ENCODE measurements around the gene CAMTA1.
"Not testable (repeated sequence)": the region's sequence is repeated elsewhere in the genome, so short reads cannot be mapped to it uniquely, and the experiment has no call there.

DNA sequence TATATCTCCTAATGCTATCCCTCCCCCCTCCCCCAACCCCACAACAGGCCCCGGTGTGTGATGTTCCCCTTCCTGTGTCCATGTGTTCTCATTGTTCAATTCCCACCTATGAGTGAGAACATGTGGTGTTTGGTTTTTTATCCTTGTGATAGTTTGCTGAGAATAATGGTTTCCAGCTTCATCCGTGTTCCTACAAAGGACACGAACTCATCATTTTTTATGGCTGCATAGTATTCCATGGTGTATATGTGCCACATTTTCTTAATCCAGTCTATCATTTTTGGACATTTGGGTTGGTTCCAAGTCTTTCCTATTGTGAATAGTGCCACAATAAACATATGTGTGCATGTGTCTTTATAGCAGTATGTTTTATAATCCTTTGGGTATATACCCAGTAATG lies 812.8 kb downstream of the CAMTA1 start:
- TF ChIP-seq, protein P1, sequence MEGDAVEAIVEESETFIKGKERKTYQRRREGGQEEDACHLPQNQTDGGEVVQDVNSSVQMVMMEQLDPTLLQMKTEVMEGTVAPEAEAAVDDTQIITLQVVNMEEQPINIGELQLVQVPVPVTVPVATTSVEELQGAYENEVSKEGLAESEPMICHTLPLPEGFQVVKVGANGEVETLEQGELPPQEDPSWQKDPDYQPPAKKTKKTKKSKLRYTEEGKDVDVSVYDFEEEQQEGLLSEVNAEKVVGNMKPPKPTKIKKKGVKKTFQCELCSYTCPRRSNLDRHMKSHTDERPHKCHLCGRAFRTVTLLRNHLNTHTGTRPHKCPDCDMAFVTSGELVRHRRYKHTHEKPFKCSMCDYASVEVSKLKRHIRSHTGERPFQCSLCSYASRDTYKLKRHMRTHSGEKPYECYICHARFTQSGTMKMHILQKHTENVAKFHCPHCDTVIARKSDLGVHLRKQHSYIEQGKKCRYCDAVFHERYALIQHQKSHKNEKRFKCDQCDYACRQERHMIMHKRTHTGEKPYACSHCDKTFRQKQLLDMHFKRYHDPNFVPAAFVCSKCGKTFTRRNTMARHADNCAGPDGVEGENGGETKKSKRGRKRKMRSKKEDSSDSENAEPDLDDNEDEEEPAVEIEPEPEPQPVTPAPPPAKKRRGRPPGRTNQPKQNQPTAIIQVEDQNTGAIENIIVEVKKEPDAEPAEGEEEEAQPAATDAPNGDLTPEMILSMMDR (IDR thresholded peaks at IDR 0.05; ENCODE audit: poor library complexity) = not testable (repeated sequence)
- TF ChIP-seq EZH2 (IDR thresholded peaks at IDR 0.05; ENCODE audit: borderline replicate concordance) = not testable (repeated sequence)

All from hepatocyte (in vitro differentiated cells).